K562 (cell line): ENCODE results near the gene SLC26A11. TPM values are rescaled to one million over a fixed set of nuclear protein-coding genes. Genes with fewer than 3 reads are reported as not detected.
A peak's percentile ranks its signal among the peaks of the same experiment; 100 is the strongest.

Source experiments
- ARID2 ChIP-seq: fragments of 450-650 bp; IDR thresholded peaks from 2 replicates; pipeline ENCODE4 v1.6.1; 2017; ENCODE audit warnings: antibody characterized with exemption, mild to moderate bottlenecking
- ARID3A ChIP-seq: IDR thresholded peaks from 2 replicates; pipeline ENCODE4 v1.6.1; 2012; ENCODE audit warnings: low read depth, low read length, improper control_type of control experiment, borderline replicate concordance
- CXXC5 ChIP-seq: fragments of 250-450 bp; sonication (Bioruptor Pico); IDR thresholded peaks from 2 replicates; pipeline ENCODE4 v1.8.0; 2022; ENCODE audit warnings: inconsistent platforms, mild to moderate bottlenecking, moderate library complexity
- ETV1 ChIP-seq: fragments of 450-650 bp; conservative IDR thresholded peaks from 2 replicates; pipeline ENCODE4 v1.6.1; 2016; ENCODE audit warnings: missing genetic modification characterization, control low read depth, low read depth, missing compliant biosample characterization
- FOXK2 ChIP-seq, 2 experiments: fragments of 450-650 bp; IDR thresholded peaks in 1 of 2; conservative IDR thresholded peaks in 1 of 2; 2 replicates each; pipeline ENCODE4 v1.6.1; 2016; ENCODE audit warnings: low read depth in 2 of 2, mild to moderate bottlenecking in 1 of 2
- HES1 ChIP-seq: fragments of 450-650 bp; IDR thresholded peaks from 2 replicates; pipeline ENCODE4 v1.6.1; 2016; ENCODE audit warnings: low read depth, mild to moderate bottlenecking, moderate library complexity
- HOXB6 ChIP-seq: fragments of 250-450 bp; sonication (Bioruptor Pico); IDR thresholded peaks from 2 replicates; pipeline ENCODE4 v1.5.1; 2022; ENCODE audit warnings: mild to moderate bottlenecking, borderline replicate concordance
- KDM2B ChIP-seq: fragments of 250-450 bp; sonication (Bioruptor Pico); IDR thresholded peaks from 2 replicates; pipeline ENCODE4 v1.8.0; 2021; ENCODE audit warnings: mild to moderate bottlenecking, moderate library complexity
- KLF1 ChIP-seq: fragments of 450-650 bp; IDR thresholded peaks from 2 replicates; pipeline ENCODE4 v1.6.1; 2016; ENCODE audit warnings: missing genetic modification characterization, missing compliant biosample characterization
- MBD1 ChIP-seq: fragments of 250-450 bp; sonication (Bioruptor Pico); IDR thresholded peaks from 2 replicates; pipeline ENCODE4 v1.8.0; 2022; ENCODE audit warnings: inconsistent platforms
- NBN ChIP-seq: fragments of 450-650 bp; IDR thresholded peaks from 2 replicates; pipeline ENCODE4 v1.6.1; 2016; ENCODE audit warnings: low read depth, mild to moderate bottlenecking
- PHB2 ChIP-seq: fragments of 450-650 bp; IDR thresholded peaks from 2 replicates; pipeline ENCODE4 v1.6.1; 2017; ENCODE audit warnings: low read depth
- ZNF280A ChIP-seq: fragments of 450-650 bp; IDR thresholded peaks from 2 replicates; pipeline ENCODE4 v1.6.1; 2018; ENCODE audit warnings: mild to moderate bottlenecking, low read depth; ENCODE audit not compliant: partially characterized antibody
- ZNF592 ChIP-seq: fragments of 450-650 bp; IDR thresholded peaks from 2 replicates; pipeline ENCODE4 v1.6.1; 2017; ENCODE audit warnings: antibody characterized with exemption, mild to moderate bottlenecking
- ZNF655 ChIP-seq: fragments of 250-450 bp; sonication (Bioruptor Pico); IDR thresholded peaks from 2 replicates; pipeline ENCODE4 v1.5.0; 2021
- ZNF696 ChIP-seq: fragments of 250-450 bp; sonication (Bioruptor Pico); conservative IDR thresholded peaks from 2 replicates; pipeline ENCODE4 v1.4.0; 2020; ENCODE audit warnings: mild to moderate bottlenecking, moderate library complexity
- polyA plus RNA-seq, 8 experiments: library from polyadenylated mRNA; depleted of rRNA in 4 of 8; stranded (reverse) in 5 of 8; unstranded in 3 of 8; fragments of >200 nt; fragmentation: Nextera tagmentation in 2 of 8; fragmentation: Illumina TruSeq in 1 of 8; extraction: Ambion mirVana in 2 of 8; extraction: Trizol in 1 of 8; gene quantifications; 2 replicates each; pipeline versions ENCODE4 v1.2.1 to v1.2.3, GENCODE V29; 2011 to 2014; ENCODE audit warnings: inconsistent platforms in 1 of 8, missing spikeins in 1 of 8
- total RNA-seq, 7 experiments: library from RNA; depleted of rRNA in 6 of 7; stranded (reverse); fragments of >200 nt in 6 of 7; fragmentation: Illumina TruSeq in 2 of 7; extraction: Trizol in 2 of 7; gene quantifications; 2 replicates each; pipeline versions ENCODE4 v1.2.1 to v1.2.3, GENCODE V29; 2011 to 2021; ENCODE audit warnings: low replicate concordance in 1 of 7

The SLC26A11 gene
- total and polyA plus RNA-seq, 9 of the 15 experiments (the other 6 are each of a cell fraction or from before 2014, with no cell fraction given) = 0.06 to 3.1 (median 1.2) TPM; not detected in 1

- TF ChIP-seq ZNF280A = peak; percentile 39
- TF ChIP-seq FOXK2 (conservative IDR thresholded peaks at IDR 0.05 in 1 of 2, IDR thresholded peaks at IDR 0.05 in 1 of 2; ENCODE audit: low read depth in 2 of 2) = no peak
- no peak for TF ChIP-seq ARID2
- TF ChIP-seq ARID3A = no peak
- TF ChIP-seq KLF1 = no peak
- TF ChIP-seq ZNF655 = no peak
- no peak for TF ChIP-seq KDM2B (CRISPR knock-in tag)
- TF ChIP-seq PHB2 = peak; percentile 33; the same call in 1 of the 2 replicates
- no peak for TF ChIP-seq HES1
- no peak for TF ChIP-seq MBD1
- 0 out of 2 replicates have a peak, but pooled peaks have one; percentile 14 for TF ChIP-seq CXXC5 (CRISPR knock-in tag)
- no peak for TF ChIP-seq ETV1 (tag)
- TF ChIP-seq ZNF696 (CRISPR knock-in tag) = no peak
- TF ChIP-seq HOXB6 (CRISPR knock-in tag) = no peak
- no peak for TF ChIP-seq NBN
- TF ChIP-seq ZNF592 = peak; percentile 41
These were observed 33.6 kb downstream of the SLC26A11 start (continued) for GRCh38 chr17:80253631-80254395.
